GM21447 (cell line): ENCODE results near the gene EHMT1.

Source experiments
- ATAC-seq: cut with Tn5 transposase; IDR thresholded peaks from one replicate; pipeline ENCODE4 v1.9.1; 2021; ENCODE audit not compliant: unreplicated experiment

Gene EHMT1

GRCh38 chr9:137690930-137691645 lies 72.3 kb downstream of the EHMT1 start:
- ATAC-seq, result no peak

GRCh38 chr9:137691646-137692351 lies 73.0 kb downstream of the EHMT1 start:
- no peak for ATAC-seq

GRCh38 chr9:137694236-137694959 lies 75.6 kb downstream of the EHMT1 start:
- no peak for ATAC-seq

- ATAC-seq, result no peak
Measured at GRCh38 chr9:137694962-137695875, 76.4 kb downstream of the EHMT1 start.

- ATAC-seq, result no peak
Measured at GRCh38 chr9:137696136-137696925, 77.5 kb downstream of the EHMT1 start.

GRCh38 chr9:137697193-137697592 lies 78.4 kb downstream of the EHMT1 start:
- ATAC-seq, result no peak

- ATAC-seq, result no peak
Measured at GRCh38 chr9:137697832-137698231, 79.0 kb downstream of the EHMT1 start.

- no peak for ATAC-seq
Measured at GRCh38 chr9:137700911-137701310, 82.1 kb downstream of the EHMT1 start.

GRCh38 chr9:137702615-137703379 lies 84.0 kb downstream of the EHMT1 start:
- no peak for ATAC-seq

GRCh38 chr9:137703842-137704508 lies 85.2 kb downstream of the EHMT1 start:
- no peak for ATAC-seq

GRCh38 chr9:137705443-137705863 lies 86.6 kb downstream of the EHMT1 start:
- ATAC-seq, result peak; percentile 89

GRCh38 chr9:137705906-137706305 lies 87.1 kb downstream of the EHMT1 start:
- ATAC-seq, result no peak

GRCh38 chr9:137707361-137707760 lies 88.6 kb downstream of the EHMT1 start:
- ATAC-seq, result no peak

GRCh38 chr9:137708590-137709284 lies 89.9 kb downstream of the EHMT1 start:
- no peak for ATAC-seq

- no peak for ATAC-seq
Measured at GRCh38 chr9:137709411-137710101, 90.8 kb downstream of the EHMT1 start.

- no peak for ATAC-seq
Measured at GRCh38 chr9:137710704-137711103, 91.9 kb downstream of the EHMT1 start.

- no peak for ATAC-seq
Measured at GRCh38 chr9:137711678-137712105, 92.9 kb downstream of the EHMT1 start.
